GM12878 (cell line): ENCODE data around the gene OXCT2. TPM values are rescaled to one million over a fixed set of nuclear protein-coding genes. Genes with fewer than 3 reads are reported as not detected.
A peak's percentile ranks its signal among the peaks of the same experiment; 100 is the strongest.

ENCODE experiments used
- ATAC-seq: fragments of 200-7000 bp; cut with Tn5 transposase; 3 replicates; pipeline ENCODE4 v1.9.1; 2020; ENCODE audit warnings: mild to moderate bottlenecking, moderate library complexity
- BruUV-seq: library from RNA; stranded (reverse); fragments of 400-500 nt; replicated peaks from 2 replicates; lab custom pipeline; 2021; lab: Mats Ljungman, UMichigan
- CTCF ChIA-PET: fragments of 300-600 bp; sonication (Branson Sonifier 250); formaldehyde crosslinking; extraction: SDS; loops from one replicate; lab custom pipeline; 2021; ENCODE audit warnings: inconsistent platforms; lab: Yijun Ruan, JAX
- POLR2A ChIA-PET: fragments of 350-600 bp; formaldehyde crosslinking; extraction: SDS; loops from one replicate; lab custom pipeline; 2021; ENCODE audit warnings: inconsistent platforms; lab: Charles Lee
- RAD21 ChIA-PET: fragments of 300-600 bp; sonication (Branson Sonifier 250); formaldehyde crosslinking; loops from one replicate; lab custom pipeline; 2023; ENCODE audit warnings: antibody characterized with exemption; ENCODE audit not compliant: unreplicated experiment; lab: Charles Lee
- SMC1A ChIA-PET: fragments of 300-600 bp; sonication (Branson Sonifier 250); formaldehyde crosslinking; loops from one replicate; lab custom pipeline; 2023; ENCODE audit not compliant: unreplicated experiment, uncharacterized antibody; lab: Charles Lee
- DNase-seq: peaks from one replicate; pipeline ENCODE4 v3.0.0-alpha.2; 2011; ENCODE audit warnings: low read depth, low spot score
- FAIRE-seq: peaks from 3 replicates; lab custom pipeline; 2011; peaks lifted over from hg19 to GRCh38; lab: Jason Lieb, UNC
- H2AFZ ChIP-seq: 2 replicates; pipeline ENCODE4 v1.6.0; 2011; ENCODE audit warnings: low read depth, low read length, control low read depth; ENCODE audit not compliant: control insufficient read depth
- H3K27ac ChIP-seq: 2 replicates; pipeline ENCODE4 v1.5.1; 2011; ENCODE audit warnings: control low read depth; ENCODE audit not compliant: control insufficient read depth, insufficient read depth
- H3K27me3 ChIP-seq, 2 experiments: replicated peaks in 1 of 2; 2 replicates each; pipeline versions ENCODE4 v1.6.0 to v1.6.1; 2011; ENCODE audit warnings: low read length in 1 of 2; ENCODE audit not compliant: control insufficient read depth in 2 of 2, insufficient read depth in 2 of 2
- H3K36me3 ChIP-seq, 2 experiments: 2 replicates each; pipeline ENCODE4 v1.5.1; 2011; ENCODE audit warnings: low read length in 1 of 2; ENCODE audit not compliant: control insufficient read depth in 2 of 2, insufficient read depth in 2 of 2
- H3K4me1 ChIP-seq: 2 replicates; pipeline ENCODE4 v1.6.1; 2011; ENCODE audit warnings: mild to moderate bottlenecking, low read length, moderate library complexity, mixed read lengths; ENCODE audit not compliant: control insufficient read depth, insufficient read depth
- H3K4me2 ChIP-seq: 2 replicates; pipeline ENCODE4 v1.6.0; 2011; ENCODE audit warnings: control low read depth; ENCODE audit not compliant: control insufficient read depth, insufficient read depth
- H3K4me3 ChIP-seq: fragments of 200-600 bp; sonication (generic); 2 replicates; pipeline ENCODE4 v1.5.1; 2016
- H3K79me2 ChIP-seq: 2 replicates; pipeline ENCODE4 v1.6.0; 2011; ENCODE audit warnings: low read length; ENCODE audit not compliant: control insufficient read depth, insufficient read depth
- H3K9ac ChIP-seq: 2 replicates; pipeline ENCODE4 v1.8.0; 2011; ENCODE audit warnings: low read length, control low read depth, mixed read lengths; ENCODE audit not compliant: control insufficient read depth, insufficient read depth
- H3K9me3 ChIP-seq: replicated peaks from 3 replicates; pipeline ENCODE4 v1.5.1; 2011; ENCODE audit warnings: mild to moderate bottlenecking, low read length; ENCODE audit not compliant: control insufficient read depth, insufficient read depth
- H4K20me1 ChIP-seq: 2 replicates; pipeline ENCODE4 v1.6.0; 2011; ENCODE audit not compliant: control insufficient read depth, insufficient read depth
- BMI1 ChIP-seq: fragments of 450-650 bp; IDR thresholded peaks from 2 replicates; pipeline ENCODE4 v1.6.1; 2016; ENCODE audit warnings: mild to moderate bottlenecking, moderate library complexity, borderline replicate concordance
- CREB1 ChIP-seq: IDR thresholded peaks from 2 replicates; pipeline ENCODE4 v1.6.1; 2012; ENCODE audit warnings: low read depth, mild to moderate bottlenecking, inconsistent platforms
- EGR1 ChIP-seq, 2 experiments: IDR thresholded peaks; 1 replicate in 1 of 2; 2 replicates in 1 of 2; pipeline ENCODE4 v1.6.1; 2011 to 2012; ENCODE audit warnings: low read depth in 2 of 2, low read length in 2 of 2, borderline replicate concordance in 1 of 2, mild to moderate bottlenecking in 1 of 2, moderate library complexity in 1 of 2
- EP300 ChIP-seq, 2 experiments: fragments of 150-350 bp in 1 of 2; IDR thresholded peaks; 2 replicates each; pipeline ENCODE4 v1.6.1; 2011 to 2012; ENCODE audit warnings: low read depth in 2 of 2, low read length in 2 of 2, borderline replicate concordance in 1 of 2, improper control_type of control experiment in 1 of 2, inconsistent platforms in 1 of 2; ENCODE audit not compliant: control insufficient read depth in 1 of 2
- HDAC6 ChIP-seq: fragments of 200-600 bp; sonication (generic); IDR thresholded peaks from one replicate; pipeline ENCODE4 v1.8.0; 2017; ENCODE audit warnings: antibody characterized with exemption; ENCODE audit not compliant: unreplicated experiment
- LARP7 ChIP-seq: fragments of 450-650 bp; IDR thresholded peaks from 2 replicates; pipeline ENCODE4 v1.6.1; 2017; ENCODE audit warnings: mild to moderate bottlenecking
- NR2C2 ChIP-seq: IDR thresholded peaks from 2 replicates; pipeline ENCODE4 v1.6.1; 2011; ENCODE audit warnings: borderline replicate concordance, low read depth; ENCODE audit not compliant: control insufficient read depth, insufficient read length
- POLR2A ChIP-seq: IDR thresholded peaks from 2 replicates; pipeline ENCODE4 v1.6.1; 2011; ENCODE audit warnings: low read depth, mild to moderate bottlenecking, low read length
- POLR2AphosphoS5 ChIP-seq: IDR thresholded peaks from 2 replicates; pipeline ENCODE4 v1.6.1; 2011; ENCODE audit warnings: mild to moderate bottlenecking, low read length, inconsistent platforms
- RUNX3 ChIP-seq: IDR thresholded peaks from 2 replicates; pipeline ENCODE4 v1.6.1; 2012; ENCODE audit warnings: low read length, inconsistent platforms
- SREBF2 ChIP-seq: IDR thresholded peaks from 2 replicates; pipeline ENCODE4 v1.6.1; 2012; ENCODE audit warnings: mild to moderate bottlenecking, low read length
- WRNIP1 ChIP-seq: IDR thresholded peaks from 2 replicates; pipeline ENCODE4 v1.6.1; 2011; ENCODE audit warnings: low read depth, low read length, improper control_type of control experiment, borderline replicate concordance
- YY1 ChIP-seq: IDR thresholded peaks from 2 replicates; pipeline ENCODE4 v1.6.1; 2011; ENCODE audit warnings: low read depth, mild to moderate bottlenecking, low read length
- WGBS: methylation state at CpG from one replicate; pipeline ENCODE4 v1.1.6; 2016; ENCODE audit warnings: low lambda C conversion rate; ENCODE audit not compliant: insufficient replicate concordance, insufficient coverage; ENCODE audit errors: missing lambda C conversion rate; 5-methylcytosine and 5-hydroxymethylcytosine counted together
- in situ Hi-C: fragments of 300-500 bp; cut with MboI; formaldehyde crosslinking; loops from 9 replicates; pipeline ENCODE4 v1.14.3; 2018; ENCODE audit warnings: mixed read lengths
- intact Hi-C: fragments of 100-400 bp; cut with micrococcal nuclease; formaldehyde crosslinking; loops from one replicate; pipeline ENCODE4 v1.14.2; 2022; ENCODE audit not compliant: unreplicated experiment
- polyA plus RNA-seq, 11 experiments: library from polyadenylated mRNA; depleted of rRNA in 4 of 11; unstranded in 6 of 11; stranded (reverse) in 5 of 11; fragments of >200 nt; fragmentation: Nextera tagmentation in 4 of 11; fragmentation: Illumina TruSeq in 1 of 11; extraction: Ambion mirVana in 4 of 11; extraction: Trizol in 1 of 11; gene quantifications; 1 replicate in 1 of 11; 2 replicates in 10 of 11; pipeline versions ENCODE4 v1.2.1 to v1.2.3, GENCODE V29; 2011 to 2016; ENCODE audit warnings: inconsistent platforms in 2 of 11, missing spikeins in 2 of 11, low read depth in 1 of 11
- total RNA-seq, 4 experiments: library from RNA; depleted of rRNA in 3 of 4; stranded (reverse); fragments of >200 nt in 3 of 4; fragmentation: Illumina TruSeq in 1 of 4; extraction: Trizol in 1 of 4; gene quantifications; 2 replicates each; pipeline versions ENCODE4 v1.2.1 to v1.2.3, GENCODE V29; 2013 to 2021
- TF ChIP-seq, protein P1 (sequence below): fragments of 450-650 bp; IDR thresholded peaks from 2 replicates; pipeline ENCODE4 v1.6.1; 2017; ENCODE audit warnings: mild to moderate bottlenecking, low read depth, inconsistent platforms; ENCODE audit not compliant: poor library complexity, severe bottlenecking
- TF ChIP-seq, protein P2 (sequence below): fragments of 450-650 bp; formaldehyde crosslinking; IDR thresholded peaks from 2 replicates; pipeline ENCODE4 v1.5.0; 2022; ENCODE audit warnings: mild to moderate bottlenecking, missing genetic modification characterization
- TF ChIP-seq, protein P3 (sequence below): fragments of 450-650 bp; IDR thresholded peaks from 2 replicates; pipeline ENCODE4 v1.6.1; 2016; ENCODE audit warnings: mild to moderate bottlenecking

The OXCT2 gene
- total and polyA plus RNA-seq, 10 of the 15 experiments (the other 5 are each of a cell fraction or from before 2014, with no cell fraction given) = 0.06 to 1.9 (median 0.59) TPM

- RAD21 ChIA-PET = interaction anchor here (2.1 kb wide), 1 partner anchor 10 kb away, joined by 9 read pairs; no protein-coding TSS in a partner anchor
- Histone ChIP-seq H3K4me1 (peaks cover 11% of the 10 kb centered on the region), H2AFZ (peak within 1 kb of the TSS; percentile 81), H3K4me2 (peak within 1 kb of the TSS; percentile 97), H3K27ac (no peak within 1 kb of the TSS), H3K36me3 (no peaks in the 10 kb centered on the region), H3K9me3 (no peaks in the 10 kb centered on the region), H3K79me2 (no peaks in the 10 kb centered on the region), H3K9ac (peak within 1 kb of the TSS; percentile 24; the same call in 1 of the 2 replicates), H4K20me1 (no peaks in the 10 kb centered on the region), H3K4me3 (peak within 1 kb of the TSS; percentile 68; the same call in 1 of the 2 replicates), H3K27me3 (0 out of 4 replicates have a peak, but pooled peaks cover 0 to 3% of the 10 kb centered on the region in 2 experiments)
- DNase-seq (no peak), ATAC-seq (peak; percentile 81), FAIRE-seq (no peak)
- CTCF ChIA-PET = interaction anchor here (0.5 to 2.0 kb wide), 3 partner anchors 11 to 503 kb away, joined by 3 to 14 read pairs (median 3); no protein-coding TSS in a partner anchor
- no TSS peak for BruUV-seq
- 3% methylated on average over 53 of the region's 91 CpGs for WGBS
- intact Hi-C loops (no loop called here), in situ Hi-C loops (no loop called here)
- POLR2A ChIA-PET = interaction anchor here (1.1 to 1.3 kb wide), 2 partner anchors 9 to 10 kb away, joined by 3 read pairs; no protein-coding TSS in a partner anchor
- SMC1A ChIA-PET = no interaction called here
- no peak for TF ChIP-seq RUNX3
- peak; percentile 33; the same call in 1 of the 2 replicates for TF ChIP-seq POLR2AphosphoS5
- TF ChIP-seq HDAC6 = peak; percentile 78
- TF ChIP-seq, protein P1, sequence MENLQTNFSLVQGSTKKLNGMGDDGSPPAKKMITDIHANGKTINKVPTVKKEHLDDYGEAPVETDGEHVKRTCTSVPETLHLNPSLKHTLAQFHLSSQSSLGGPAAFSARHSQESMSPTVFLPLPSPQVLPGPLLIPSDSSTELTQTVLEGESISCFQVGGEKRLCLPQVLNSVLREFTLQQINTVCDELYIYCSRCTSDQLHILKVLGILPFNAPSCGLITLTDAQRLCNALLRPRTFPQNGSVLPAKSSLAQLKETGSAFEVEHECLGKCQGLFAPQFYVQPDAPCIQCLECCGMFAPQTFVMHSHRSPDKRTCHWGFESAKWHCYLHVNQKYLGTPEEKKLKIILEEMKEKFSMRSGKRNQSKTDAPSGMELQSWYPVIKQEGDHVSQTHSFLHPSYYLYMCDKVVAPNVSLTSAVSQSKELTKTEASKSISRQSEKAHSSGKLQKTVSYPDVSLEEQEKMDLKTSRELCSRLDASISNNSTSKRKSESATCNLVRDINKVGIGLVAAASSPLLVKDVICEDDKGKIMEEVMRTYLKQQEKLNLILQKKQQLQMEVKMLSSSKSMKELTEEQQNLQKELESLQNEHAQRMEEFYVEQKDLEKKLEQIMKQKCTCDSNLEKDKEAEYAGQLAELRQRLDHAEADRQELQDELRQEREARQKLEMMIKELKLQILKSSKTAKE = no peak
- 0 out of 2 replicates have a peak, but pooled peaks have one; percentile 12 for TF ChIP-seq CREB1
- TF ChIP-seq WRNIP1 = no peak
- peak; percentile 84 for TF ChIP-seq LARP7
- TF ChIP-seq SREBF2 = no peak
- TF ChIP-seq POLR2A = peak; percentile 73
- peak in 1 of 2 experiments; percentile 55; a peak in 1 of 3 replicates for TF ChIP-seq EGR1 (IDR thresholded peaks at IDR 0.05; ENCODE audit: borderline replicate concordance in 1 of 2, low read depth in 2 of 2, low read length in 2 of 2)
- TF ChIP-seq, protein P2, sequence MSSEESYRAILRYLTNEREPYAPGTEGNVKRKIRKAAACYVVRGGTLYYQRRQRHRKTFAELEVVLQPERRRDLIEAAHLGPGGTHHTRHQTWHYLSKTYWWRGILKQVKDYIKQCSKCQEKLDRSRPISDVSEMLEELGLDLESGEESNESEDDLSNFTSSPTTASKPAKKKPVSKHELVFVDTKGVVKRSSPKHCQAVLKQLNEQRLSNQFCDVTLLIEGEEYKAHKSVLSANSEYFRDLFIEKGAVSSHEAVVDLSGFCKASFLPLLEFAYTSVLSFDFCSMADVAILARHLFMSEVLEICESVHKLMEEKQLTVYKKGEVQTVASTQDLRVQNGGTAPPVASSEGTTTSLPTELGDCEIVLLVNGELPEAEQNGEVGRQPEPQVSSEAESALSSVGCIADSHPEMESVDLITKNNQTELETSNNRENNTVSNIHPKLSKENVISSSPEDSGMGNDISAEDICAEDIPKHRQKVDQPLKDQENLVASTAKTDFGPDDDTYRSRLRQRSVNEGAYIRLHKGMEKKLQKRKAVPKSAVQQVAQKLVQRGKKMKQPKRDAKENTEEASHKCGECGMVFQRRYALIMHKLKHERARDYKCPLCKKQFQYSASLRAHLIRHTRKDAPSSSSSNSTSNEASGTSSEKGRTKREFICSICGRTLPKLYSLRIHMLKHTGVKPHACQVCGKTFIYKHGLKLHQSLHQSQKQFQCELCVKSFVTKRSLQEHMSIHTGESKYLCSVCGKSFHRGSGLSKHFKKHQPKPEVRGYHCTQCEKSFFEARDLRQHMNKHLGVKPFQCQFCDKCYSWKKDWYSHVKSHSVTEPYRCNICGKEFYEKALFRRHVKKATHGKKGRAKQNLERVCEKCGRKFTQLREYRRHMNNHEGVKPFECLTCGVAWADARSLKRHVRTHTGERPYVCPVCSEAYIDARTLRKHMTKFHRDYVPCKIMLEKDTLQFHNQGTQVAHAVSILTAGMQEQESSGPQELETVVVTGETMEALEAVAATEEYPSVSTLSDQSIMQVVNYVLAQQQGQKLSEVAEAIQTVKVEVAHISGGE (CRISPR knock-in tag) = peak; percentile 52; the same call in 1 of the 2 replicates
- TF ChIP-seq, protein P3, sequence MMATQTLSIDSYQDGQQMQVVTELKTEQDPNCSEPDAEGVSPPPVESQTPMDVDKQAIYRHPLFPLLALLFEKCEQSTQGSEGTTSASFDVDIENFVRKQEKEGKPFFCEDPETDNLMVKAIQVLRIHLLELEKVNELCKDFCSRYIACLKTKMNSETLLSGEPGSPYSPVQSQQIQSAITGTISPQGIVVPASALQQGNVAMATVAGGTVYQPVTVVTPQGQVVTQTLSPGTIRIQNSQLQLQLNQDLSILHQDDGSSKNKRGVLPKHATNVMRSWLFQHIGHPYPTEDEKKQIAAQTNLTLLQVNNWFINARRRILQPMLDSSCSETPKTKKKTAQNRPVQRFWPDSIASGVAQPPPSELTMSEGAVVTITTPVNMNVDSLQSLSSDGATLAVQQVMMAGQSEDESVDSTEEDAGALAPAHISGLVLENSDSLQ = no peak
- 0 out of 4 replicates have a peak, but pooled peaks of 1 of the 2 experiments have one; percentile 24 for TF ChIP-seq EP300 (IDR thresholded peaks at IDR 0.05; ENCODE audit: borderline replicate concordance in 1 of 2, control insufficient read depth in 1 of 2, low read depth in 2 of 2, low read length in 2 of 2)
- peak; percentile 71 for TF ChIP-seq YY1
- TF ChIP-seq BMI1 = no peak
- no peak for TF ChIP-seq NR2C2
Observed at GRCh38 chr1:39788758-39789570, 17.8 kb upstream of the OXCT2 start, which contains the start of gene BMP8B. TSS of gene BMP8B (minus strand) at chr1:39788865. CDS start at chr1:39788485, 380 bp downstream.
